ENCODE data around the gene GPC2. TPM values are rescaled to one million over a fixed set of nuclear protein-coding genes. Genes with fewer than 3 reads are reported as not detected.
"Not testable (repeated sequence)": the region's sequence is repeated elsewhere in the genome, so short reads cannot be mapped to it uniquely, and the experiment has no call there.

GPC2 gene
- total RNA-seq, 1 experiment from 2014 or later, result 5.0 TPM

DNA sequence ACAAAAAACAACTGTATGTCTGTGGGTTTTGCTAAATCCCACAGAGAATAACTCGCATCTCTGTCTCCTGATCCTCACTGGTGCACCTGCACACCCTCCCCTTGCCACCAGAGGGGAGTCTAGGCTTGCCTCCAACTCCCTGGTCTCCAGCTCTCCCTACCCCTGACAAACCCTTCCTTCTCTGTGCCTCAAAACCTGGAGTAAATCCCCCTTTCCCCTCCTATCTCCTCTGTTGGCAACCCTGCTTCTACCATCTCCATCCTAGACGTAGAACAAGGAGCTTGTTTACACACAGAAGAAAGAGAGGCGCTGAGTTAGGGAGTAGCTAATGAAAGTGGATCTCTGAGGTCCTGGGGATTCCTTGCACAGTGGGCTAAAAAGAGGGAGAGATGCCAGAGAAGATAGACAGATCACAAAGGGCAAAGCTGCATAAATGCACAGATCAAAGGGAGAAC, 44.5 kb downstream of the GPC2 start:
- TF ChIP-seq CTCF (IDR thresholded peaks at IDR 0.05; ENCODE audit: insufficient read depth in 1 of 2, low read depth in 1 of 2, low read length in 1 of 2, severe bottlenecking in 1 of 2, unreplicated experiment in 1 of 2), result peak; percentile 91 to 95
- POLR2A ChIA-PET, result no interaction called here
- H3K27me3 ChIP-seq (replicated peaks; ENCODE audit: control insufficient read depth, insufficient read depth, low read length), result no peaks in the 10 kb centered on the region
- CTCF ChIA-PET, result interaction anchor here (0.6 to 2.3 kb wide), 12 partner anchors 16 to 453 kb away, joined by 3 to 13 read pairs (median 4); partner anchors contain the start of genes AP4M1, FBXO24, GPC2 and LAMTOR4
- Mint-ChIP-seq H3K4me1 (ENCODE audit: low read depth, unreplicated experiment) (peaks cover 17% of the 10 kb centered on the region), H3K4me3 (ENCODE audit: unreplicated experiment) (no peak overlapping the region), H3K27me3 (ENCODE audit: insufficient read depth, unreplicated experiment) (no peaks in the 10 kb centered on the region), H3K9me3 (ENCODE audit: unreplicated experiment) (no peaks in the 10 kb centered on the region), H3K27ac (ENCODE audit: unreplicated experiment) (no peak overlapping the region), H3K36me3 (ENCODE audit: insufficient read depth, unreplicated experiment) (peaks cover 8% of the 10 kb centered on the region)
- peaks cover 7% of the 10 kb centered on the region; the same call in 1 of the 2 replicates for H3K4me1 ChIP-seq
- BruUV-seq (replicated peaks), result no TSS peak
- no peaks in the 10 kb centered on the region for H3K36me3 ChIP-seq (ENCODE audit: control insufficient read depth, insufficient read depth, low read length)
- H3K4me3 ChIP-seq (ENCODE audit: low read depth, low read length), result no peak overlapping the region
- DNase-seq, result peak; percentile 77 to 80
- no peaks in the 10 kb centered on the region for H3K9me3 ChIP-seq
- intact Hi-C loops (cut with micrococcal nuclease; ENCODE audit: unreplicated experiment), result loop anchor here (1.0 kb wide), 1 partner anchor 85 kb away; no protein-coding TSS in a partner anchor

DNA sequence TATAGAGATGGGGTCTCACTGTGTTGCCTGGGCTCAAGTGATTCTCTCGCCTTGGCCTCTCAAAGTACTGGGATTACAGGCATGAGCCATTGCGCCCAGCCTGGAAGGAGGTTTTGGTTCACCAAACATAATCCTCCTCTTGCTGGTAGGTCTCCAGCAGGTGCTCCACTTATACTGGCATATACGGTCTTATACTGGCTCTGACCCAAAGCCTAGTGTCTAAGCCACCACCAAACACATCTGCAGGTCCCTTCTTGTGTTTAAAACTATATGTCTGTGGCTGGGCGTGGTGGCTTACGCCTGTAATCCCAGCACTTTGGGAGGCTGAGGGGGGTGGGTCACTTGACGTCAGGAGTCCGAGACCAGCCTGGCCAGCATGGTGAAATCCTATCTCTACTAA, 45.1 kb downstream of the GPC2 start:
- DNase-seq, result no peak
- H3K27ac Mint-ChIP-seq (ENCODE audit: unreplicated experiment), result no peak overlapping the region
- ChIA-PET POLR2A (no interaction called here), CTCF (interaction anchor here (0.6 to 2.3 kb wide), 10 partner anchors 16 to 454 kb away, joined by 3 to 13 read pairs (median 4); partner anchors contain the start of genes AP4M1, FBXO24, GPC2 and LAMTOR4)
- Histone ChIP-seq H3K4me1 (peaks cover 7% of the 10 kb centered on the region; the same call in 1 of the 2 replicates), H3K4me3 (ENCODE audit: low read depth, low read length) (no peak overlapping the region), H3K9me3 (no peaks in the 10 kb centered on the region), H3K36me3 (ENCODE audit: control insufficient read depth, insufficient read depth, low read length) (no peaks in the 10 kb centered on the region), H3K27me3 (replicated peaks; ENCODE audit: control insufficient read depth, insufficient read depth, low read length) (no peaks in the 10 kb centered on the region)
- BruUV-seq (replicated peaks), result no TSS peak
- no peak overlapping the region for H3K4me3 Mint-ChIP-seq (ENCODE audit: unreplicated experiment)
- TF ChIP-seq CTCF (IDR thresholded peaks at IDR 0.05; ENCODE audit: insufficient read depth in 1 of 2, low read depth in 1 of 2, low read length in 1 of 2, severe bottlenecking in 1 of 2, unreplicated experiment in 1 of 2), result no peak
- no peaks in the 10 kb centered on the region for H3K27me3 Mint-ChIP-seq (ENCODE audit: insufficient read depth, unreplicated experiment)
- H3K4me1 Mint-ChIP-seq (ENCODE audit: low read depth, unreplicated experiment), result peaks cover 17% of the 10 kb centered on the region
- peaks cover 10% of the 10 kb centered on the region for H3K36me3 Mint-ChIP-seq (ENCODE audit: insufficient read depth, unreplicated experiment)
- intact Hi-C loops (cut with micrococcal nuclease; ENCODE audit: unreplicated experiment), result loop anchor here (1.0 kb wide), 1 partner anchor 85 kb away; no protein-coding TSS in a partner anchor
- H3K9me3 Mint-ChIP-seq (ENCODE audit: unreplicated experiment), result no peaks in the 10 kb centered on the region

DNA sequence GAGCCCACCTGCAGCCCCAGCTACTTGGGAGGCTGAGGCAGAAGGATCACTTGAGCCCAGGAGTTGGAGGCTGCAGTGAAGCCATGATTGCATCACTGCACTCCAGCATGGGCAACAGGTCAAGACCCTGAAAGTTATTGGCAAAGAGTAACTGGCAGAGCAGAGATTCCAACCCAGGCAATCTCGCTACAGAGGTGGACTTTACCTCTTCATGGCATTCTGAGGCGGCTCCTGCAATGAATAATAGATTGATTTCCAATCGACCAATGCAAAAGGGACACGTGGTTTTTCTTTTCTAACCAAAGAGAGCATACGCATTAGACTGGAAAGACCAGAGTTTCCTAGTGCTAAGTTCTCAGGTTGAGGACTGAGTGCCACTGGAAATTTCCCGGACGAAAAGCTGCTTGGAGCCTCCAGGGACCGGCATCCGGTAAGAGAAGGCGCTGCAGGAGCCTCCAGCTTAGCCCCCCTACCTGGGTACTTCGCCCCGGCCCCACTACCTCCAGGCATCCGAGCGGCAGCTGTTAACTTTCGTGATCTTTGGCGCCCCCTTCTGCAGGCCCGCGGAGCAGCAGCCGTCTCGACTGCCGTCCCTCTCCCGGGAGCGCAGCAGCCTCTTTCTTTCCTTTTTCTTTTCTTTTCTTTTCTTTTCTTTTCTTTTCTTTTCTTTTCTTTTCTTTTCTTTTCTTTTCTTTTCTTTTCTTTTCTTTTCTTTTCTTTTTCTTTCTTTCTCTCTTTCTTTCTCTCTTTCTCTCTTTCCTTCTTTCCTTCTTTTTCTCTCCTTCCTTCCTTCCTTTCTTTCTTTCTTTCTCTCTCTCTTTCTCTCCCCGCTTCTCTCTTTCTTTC, 46.4 kb downstream of the GPC2 start:
- Mint-ChIP-seq H3K4me3 (ENCODE audit: unreplicated experiment) (peak overlapping the region; percentile 60), H3K27ac (ENCODE audit: unreplicated experiment) (no peak overlapping the region), H3K4me1 (ENCODE audit: low read depth, unreplicated experiment) (peaks cover 18% of the 10 kb centered on the region), H3K36me3 (ENCODE audit: insufficient read depth, unreplicated experiment) (peaks cover 19% of the 10 kb centered on the region), H3K27me3 (ENCODE audit: insufficient read depth, unreplicated experiment) (no peaks in the 10 kb centered on the region), H3K9me3 (ENCODE audit: unreplicated experiment) (no peaks in the 10 kb centered on the region)
- peak; percentile 79 to 93 for TF ChIP-seq CTCF (IDR thresholded peaks at IDR 0.05; ENCODE audit: insufficient read depth in 1 of 2, low read depth in 1 of 2, low read length in 1 of 2, severe bottlenecking in 1 of 2, unreplicated experiment in 1 of 2)
- no TSS peak for BruUV-seq (replicated peaks)
- POLR2A ChIA-PET, result interaction anchor here (1.1 kb wide), 1 partner anchor 29 kb away, joined by 7 read pairs; the partner anchor contains the start of gene AP4M1
- peaks cover 8% of the 10 kb centered on the region; the same call in 1 of the 2 replicates for H3K4me1 ChIP-seq
- DNase-seq, result peak; percentile 76 to 86
- no peaks in the 10 kb centered on the region for H3K27me3 ChIP-seq (replicated peaks; ENCODE audit: control insufficient read depth, insufficient read depth, low read length)
- no peaks in the 10 kb centered on the region for H3K9me3 ChIP-seq
- H3K4me3 ChIP-seq (ENCODE audit: low read depth, low read length), result no peak overlapping the region
- H3K36me3 ChIP-seq (ENCODE audit: control insufficient read depth, insufficient read depth, low read length), result no peaks in the 10 kb centered on the region
- CTCF ChIA-PET, result interaction anchor here (0.6 to 1.5 kb wide), 7 partner anchors 18 to 151 kb away, joined by 3 to 8 read pairs (median 5); partner anchors contain the start of genes AP4M1, LAMTOR4 and MCM7
- intact Hi-C loops (cut with micrococcal nuclease; ENCODE audit: unreplicated experiment), result no loop called here

DNA sequence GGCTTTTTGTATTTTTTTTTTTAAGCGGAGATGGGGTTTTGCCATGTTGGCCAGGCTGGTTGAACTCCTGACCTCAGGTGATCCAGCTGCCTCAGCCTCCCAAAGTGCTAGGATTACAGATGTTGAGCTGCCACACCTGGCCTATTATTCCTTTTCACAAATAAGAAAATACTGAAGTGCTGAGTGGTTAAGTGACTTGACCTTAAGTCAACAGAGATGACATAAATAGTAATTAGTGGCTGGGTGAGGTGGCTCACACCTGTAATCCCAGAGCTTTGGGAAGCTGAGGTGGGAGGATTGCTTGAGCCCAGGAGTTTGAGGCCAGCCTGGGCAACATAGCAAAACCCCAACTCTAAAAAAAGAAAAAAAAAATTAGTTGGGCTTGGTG, 47.0 kb downstream of the GPC2 start:
- H3K36me3 Mint-ChIP-seq (ENCODE audit: insufficient read depth, unreplicated experiment), result peaks cover 25% of the 10 kb centered on the region
- H3K9me3 Mint-ChIP-seq (ENCODE audit: unreplicated experiment); BruUV-seq (replicated peaks); H3K27ac Mint-ChIP-seq (ENCODE audit: unreplicated experiment); intact Hi-C loops (cut with micrococcal nuclease; ENCODE audit: unreplicated experiment); H3K9me3 ChIP-seq; H3K27me3 Mint-ChIP-seq (ENCODE audit: insufficient read depth, unreplicated experiment); H3K4me3 Mint-ChIP-seq (ENCODE audit: unreplicated experiment); H3K36me3 ChIP-seq (ENCODE audit: control insufficient read depth, insufficient read depth, low read length); H3K27me3 ChIP-seq (replicated peaks; ENCODE audit: control insufficient read depth, insufficient read depth, low read length); DNase-seq; H3K4me3 ChIP-seq (ENCODE audit: low read depth, low read length): not testable (repeated sequence)
- H3K4me1 Mint-ChIP-seq (ENCODE audit: low read depth, unreplicated experiment), result peaks cover 24% of the 10 kb centered on the region
- CTCF ChIA-PET, result interaction anchor here (0.7 to 1.5 kb wide), 5 partner anchors 18 to 150 kb away, joined by 3 to 8 read pairs (median 7); partner anchors contain the start of genes AP4M1, LAMTOR4 and MCM7
- peaks cover 14% of the 10 kb centered on the region for H3K4me1 ChIP-seq
- POLR2A ChIA-PET, result interaction anchor here (1.1 kb wide), 1 partner anchor 28 kb away, joined by 7 read pairs; the partner anchor contains the start of gene AP4M1

Data from Caco-2 (cell line).